IPS-18c (cell line): ENCODE measurements around the gene GCNT3.

Source experiments
- H3K4me3 ChIP-seq: 2 replicates; pipeline ENCODE4 v1.7.0; 2013; ENCODE audit warnings: low read depth, mild to moderate bottlenecking, low read length, moderate library complexity; ENCODE audit not compliant: insufficient read depth
- H3K9me3 ChIP-seq: one replicate; pipeline ENCODE4 v1.6.1; 2013; ENCODE audit warnings: mild to moderate bottlenecking, low read length, moderate library complexity; ENCODE audit not compliant: control insufficient read depth, insufficient read depth

GCNT3 gene, protein sequence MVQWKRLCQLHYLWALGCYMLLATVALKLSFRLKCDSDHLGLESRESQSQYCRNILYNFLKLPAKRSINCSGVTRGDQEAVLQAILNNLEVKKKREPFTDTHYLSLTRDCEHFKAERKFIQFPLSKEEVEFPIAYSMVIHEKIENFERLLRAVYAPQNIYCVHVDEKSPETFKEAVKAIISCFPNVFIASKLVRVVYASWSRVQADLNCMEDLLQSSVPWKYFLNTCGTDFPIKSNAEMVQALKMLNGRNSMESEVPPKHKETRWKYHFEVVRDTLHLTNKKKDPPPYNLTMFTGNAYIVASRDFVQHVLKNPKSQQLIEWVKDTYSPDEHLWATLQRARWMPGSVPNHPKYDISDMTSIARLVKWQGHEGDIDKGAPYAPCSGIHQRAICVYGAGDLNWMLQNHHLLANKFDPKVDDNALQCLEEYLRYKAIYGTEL

DNA sequence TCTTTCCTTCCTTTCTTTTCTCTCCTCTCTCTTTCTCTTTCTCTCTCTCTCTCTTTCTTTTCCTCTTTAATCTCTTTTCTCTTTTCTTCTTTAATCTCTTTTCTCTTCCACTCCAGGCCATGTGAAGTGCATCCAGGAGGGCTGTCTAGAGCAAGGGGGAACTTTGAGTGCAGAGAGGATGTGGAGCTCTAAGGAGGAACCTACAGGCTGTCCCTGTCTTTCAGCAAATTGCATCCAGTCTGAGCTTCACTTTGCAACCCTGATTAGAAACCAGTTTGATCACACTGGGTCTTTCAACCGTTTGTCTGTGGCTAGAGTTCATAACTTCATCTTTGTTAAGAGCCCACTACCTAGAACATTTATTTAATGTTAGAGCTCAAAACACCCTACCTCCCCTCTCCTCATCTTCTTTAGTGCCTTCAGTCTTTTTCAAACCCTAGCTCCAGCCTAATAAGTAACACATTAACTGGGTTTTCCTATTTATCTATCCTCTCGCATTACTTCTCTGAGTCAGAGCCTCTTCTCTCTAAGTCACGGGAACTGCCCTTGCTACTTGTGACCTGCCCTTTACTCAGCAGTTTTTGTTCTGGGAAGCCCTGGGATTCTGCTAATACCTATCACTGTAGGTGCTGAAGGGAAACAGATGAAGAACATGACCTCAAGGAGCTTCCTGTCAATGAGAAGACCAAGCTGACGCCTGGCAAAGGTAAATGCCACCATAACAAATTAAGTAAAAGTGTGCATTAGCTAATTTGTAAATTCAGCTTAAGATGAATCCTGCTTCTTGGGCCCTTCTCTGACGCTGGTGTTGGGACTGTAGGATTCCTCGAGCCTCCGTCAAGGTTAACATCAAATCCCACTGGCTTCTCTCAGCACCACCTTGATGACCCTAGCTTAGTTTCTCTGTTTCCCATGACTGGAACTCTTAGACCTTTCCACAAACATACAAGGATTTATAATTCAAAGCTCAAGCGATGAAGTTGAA, at the start of gene GCNT3:
Gene GCNT3 (plus strand): TSS at position 508 of the 985 bp plus-strand sequence. CDS start 6,456 bp downstream, outside the sequence.
- Histone ChIP-seq H3K9me3 (no peaks in the 10 kb centered on the region), H3K4me3 (no peak within 1 kb of the TSS)

- Histone ChIP-seq H3K9me3 (no peaks in the 10 kb centered on the region), H3K4me3 (no peak overlapping the region)
These were observed 49.0 kb upstream of the GCNT3 start for GRCh38 chr15:59562448-59563186.

GRCh38 chr15:59565299-59565698, 46.3 kb upstream of the GCNT3 start:
- Histone ChIP-seq H3K4me3 (no peak overlapping the region), H3K9me3 (no peaks in the 10 kb centered on the region)

DNA sequence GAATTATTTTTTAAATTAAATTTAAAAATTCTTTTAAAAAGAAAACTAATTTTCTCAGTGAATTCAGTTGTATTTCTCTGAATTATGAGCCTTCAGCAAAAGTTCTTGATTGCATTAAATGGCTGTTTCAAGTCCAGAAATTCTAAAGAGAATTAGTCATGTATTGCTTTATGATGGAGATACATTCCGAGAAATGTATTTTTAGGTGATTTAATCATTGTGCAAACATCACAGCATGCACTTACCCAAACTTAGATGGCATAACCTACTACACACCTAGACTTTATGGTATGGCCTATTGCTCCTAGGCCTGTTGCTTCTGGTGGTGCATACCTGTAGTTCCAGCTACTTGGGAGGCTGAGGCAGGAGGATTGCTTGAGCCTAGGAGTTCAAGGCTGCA, 44.3 kb upstream of the GCNT3 start:
- Histone ChIP-seq H3K4me3 (no peak overlapping the region), H3K9me3 (no peaks in the 10 kb centered on the region)

GRCh38 chr15:59569477-59569876, 42.1 kb upstream of the GCNT3 start:
- Histone ChIP-seq H3K9me3 (no peaks in the 10 kb centered on the region), H3K4me3 (no peak overlapping the region)

- H3K9me3 ChIP-seq = no peaks in the 10 kb centered on the region
- H3K4me3 ChIP-seq = no peak overlapping the region
These were observed 41.3 kb upstream of the GCNT3 start for GRCh38 chr15:59570315-59570714.

DNA sequence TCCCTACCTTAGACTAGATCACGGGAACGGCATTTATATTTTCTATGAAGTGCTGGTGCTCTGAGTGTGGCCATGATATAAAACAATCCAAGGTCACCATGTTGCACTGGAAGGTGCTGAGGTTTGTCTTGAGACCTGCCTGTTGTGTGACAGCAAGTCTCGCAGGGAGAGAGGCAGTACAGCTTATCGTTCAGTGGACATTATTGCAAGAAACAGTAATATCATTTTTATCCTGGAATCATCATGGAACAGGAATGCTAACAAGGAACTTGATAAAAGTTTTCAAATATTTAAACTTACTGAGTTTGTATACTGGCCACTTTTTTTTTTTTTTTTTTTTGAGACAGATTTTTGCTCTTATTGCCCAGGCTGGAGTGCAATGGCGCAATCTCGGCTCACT, 40.0 kb upstream of the GCNT3 start:
- no peak overlapping the region for H3K4me3 ChIP-seq
- H3K9me3 ChIP-seq = no peaks in the 10 kb centered on the region

GRCh38 chr15:59583088-59583487, 28.5 kb upstream of the GCNT3 start:
- no peak overlapping the region for H3K4me3 ChIP-seq
- no peaks in the 10 kb centered on the region for H3K9me3 ChIP-seq

DNA sequence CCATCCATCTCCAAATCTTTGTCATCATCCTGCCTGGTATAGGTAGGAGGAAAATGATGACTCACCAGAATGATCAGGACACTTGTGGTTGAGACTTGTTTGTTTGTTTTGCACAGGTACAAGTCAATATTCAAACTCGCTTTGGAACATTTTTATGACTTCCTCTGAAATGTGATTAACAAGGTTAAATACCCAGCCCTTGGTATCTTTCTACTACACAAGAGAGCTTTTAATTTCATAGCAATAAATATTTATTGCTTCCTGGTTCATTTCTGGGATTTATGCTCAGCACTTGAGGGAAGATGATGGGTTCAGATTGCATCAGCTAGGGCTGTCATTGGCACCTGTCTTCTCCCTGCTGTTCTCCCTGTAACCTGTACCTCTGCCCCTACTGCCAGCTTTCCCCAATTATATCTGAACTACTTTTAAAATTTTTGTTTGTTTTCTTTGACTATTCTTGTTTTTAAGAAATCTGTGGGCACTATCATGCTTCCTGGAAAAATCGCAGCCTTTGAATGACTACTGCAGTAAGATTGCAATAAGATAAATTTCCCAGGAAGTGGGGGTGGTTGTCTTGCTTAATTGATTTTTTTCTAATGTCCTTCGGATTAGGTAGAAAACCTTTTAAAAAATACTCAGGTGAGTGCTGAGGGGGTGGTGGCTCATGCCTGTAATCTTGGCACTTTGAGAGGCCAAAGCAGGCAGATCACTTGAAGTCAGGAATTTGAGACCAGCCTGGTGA, 24.3 kb upstream of the GCNT3 start:
- Histone ChIP-seq H3K9me3 (no peaks in the 10 kb centered on the region), H3K4me3 (no peak overlapping the region)

- Histone ChIP-seq H3K4me3 (no peak overlapping the region), H3K9me3 (no peaks in the 10 kb centered on the region)
These were observed 21.6 kb upstream of the GCNT3 start for GRCh38 chr15:59590027-59590426.

DNA sequence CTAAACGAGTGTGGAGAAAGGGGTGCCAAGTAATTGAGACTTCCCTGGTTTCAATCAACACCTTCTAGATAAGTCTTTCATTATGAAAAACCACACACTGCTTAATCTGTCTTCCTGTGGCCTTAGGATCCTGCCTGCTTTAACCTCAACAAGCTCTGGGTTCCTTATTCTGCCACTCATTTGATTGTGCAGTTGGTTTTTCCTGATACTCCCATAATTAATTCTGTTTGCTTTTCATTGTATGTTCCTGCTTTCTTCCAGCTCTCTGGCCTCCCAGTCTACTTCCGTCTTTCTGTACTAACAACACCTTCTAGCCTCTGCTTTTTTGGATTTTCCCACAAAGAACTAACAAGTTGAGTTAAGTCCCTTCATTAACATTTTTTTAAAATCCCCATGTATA, 20.2 kb upstream of the GCNT3 start:
- H3K4me3 ChIP-seq = no peak overlapping the region
- H3K9me3 ChIP-seq = no peaks in the 10 kb centered on the region

- H3K9me3 ChIP-seq = peaks cover 2% of the 10 kb centered on the region
- H3K4me3 ChIP-seq = no peak overlapping the region
These were observed 17.1 kb upstream of the GCNT3 start for GRCh38 chr15:59594493-59594942.

GRCh38 chr15:59594991-59595390, 16.6 kb upstream of the GCNT3 start:
- Histone ChIP-seq H3K4me3 (no peak overlapping the region), H3K9me3 (peaks cover 2% of the 10 kb centered on the region)

DNA sequence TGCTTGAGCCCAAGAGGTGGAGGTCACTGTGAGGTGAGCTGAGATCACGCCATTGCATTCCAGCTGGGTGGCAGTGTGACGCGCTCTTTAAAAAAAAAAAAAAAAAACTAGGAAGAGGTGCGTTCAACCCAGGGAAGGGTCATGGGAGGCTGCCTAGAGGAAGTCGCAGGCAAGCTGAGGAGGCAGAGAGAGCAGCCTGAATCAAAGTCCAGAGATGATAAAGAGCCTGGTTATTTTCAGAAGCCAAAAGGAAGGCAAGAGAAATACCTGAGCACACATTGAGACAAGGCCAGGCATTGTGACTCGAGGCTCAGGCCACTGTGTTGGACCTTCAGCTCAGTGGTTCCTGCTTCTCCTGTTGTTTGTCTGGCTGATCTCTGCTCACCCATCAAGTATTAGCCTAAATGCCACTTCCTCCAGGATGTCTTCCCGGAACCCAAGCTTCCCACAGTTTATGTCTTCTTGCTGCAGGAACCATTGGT, 16.1 kb upstream of the GCNT3 start:
- peaks cover 2% of the 10 kb centered on the region for H3K9me3 ChIP-seq
- no peak overlapping the region for H3K4me3 ChIP-seq

DNA sequence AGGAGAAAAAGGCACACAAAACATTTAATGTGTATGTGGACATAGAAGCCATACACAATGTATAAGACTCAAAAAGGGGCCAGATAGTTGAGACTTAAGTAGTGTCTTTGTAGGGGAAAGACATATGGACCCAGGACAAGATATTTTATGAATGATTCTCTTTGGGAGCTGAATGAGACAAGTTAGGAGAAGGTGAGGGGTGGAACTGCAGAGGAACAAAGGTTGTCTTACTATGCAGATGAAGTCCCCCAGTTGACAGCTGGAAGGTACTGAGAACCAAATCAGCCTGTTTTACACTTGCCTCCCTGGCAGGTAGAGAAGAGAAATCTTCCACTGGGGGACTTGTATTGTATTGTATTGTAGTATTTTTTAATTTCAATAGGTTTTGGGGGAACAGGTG, 14.9 kb upstream of the GCNT3 start:
- Histone ChIP-seq H3K9me3 (peaks cover 2% of the 10 kb centered on the region), H3K4me3 (no peak overlapping the region)

- peaks cover 3% of the 10 kb centered on the region for H3K9me3 ChIP-seq
These were observed 13.1 kb upstream of the GCNT3 start for GRCh38 chr15:59598461-59598860.

More at GRCh38 chr15:59598461-59598860, 13.1 kb upstream of the GCNT3 start:
- no peak overlapping the region for H3K4me3 ChIP-seq
